ENCODE data around the gene HOXA7. TPM values are rescaled to one million over a fixed set of nuclear protein-coding genes. Genes with fewer than 3 reads are reported as not detected.
A peak's percentile ranks its signal among the peaks of the same experiment; 100 is the strongest.

The HOXA7 gene
- total and polyA plus RNA-seq, 2 donors (not counting 3 experiments of a cell fraction or from before 2014, with no cell fraction given) = 18.1 to 18.5 TPM

DNA sequence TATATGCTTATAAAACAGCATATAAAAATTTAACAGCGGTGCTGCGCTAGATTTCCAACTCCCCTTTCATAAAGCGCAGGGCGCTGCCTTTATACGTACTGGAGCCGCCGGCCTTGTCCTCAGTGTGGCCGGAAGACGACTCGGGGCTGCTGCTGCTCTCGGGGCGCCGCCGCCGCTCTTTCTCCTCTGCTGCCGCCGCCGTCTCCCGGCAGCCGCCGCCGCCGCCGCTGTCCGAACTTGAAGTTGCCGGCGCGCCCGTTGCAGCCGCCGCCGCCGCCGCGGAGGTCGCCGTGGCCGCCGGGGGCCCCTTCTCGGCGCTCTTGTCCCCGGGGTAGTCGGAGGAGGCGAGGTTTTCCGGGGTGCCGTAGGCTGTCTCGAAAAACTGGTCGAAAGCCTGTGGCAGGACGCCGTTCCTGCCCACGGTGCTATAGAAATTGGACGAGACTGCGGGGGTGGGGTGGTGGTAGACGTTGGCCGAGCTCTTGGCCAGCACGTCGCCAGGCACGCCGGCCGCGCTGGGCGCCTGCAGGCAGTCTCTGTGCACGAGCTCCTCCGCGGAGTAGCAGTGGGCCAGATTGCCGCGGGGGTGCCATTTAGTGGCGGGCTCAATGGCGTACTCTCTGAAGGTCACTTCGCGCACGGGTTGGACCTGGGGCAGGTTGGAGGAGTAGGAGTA lies 28.0 kb upstream of the HOXA7 start:
- POLR2A ChIA-PET = interaction anchor here (0.6 to 2.0 kb wide), 6 partner anchors 8 to 67 kb away, joined by 3 to 8 read pairs (median 6); no protein-coding TSS in a partner anchor
- intact Hi-C loops (cut with micrococcal nuclease) = loop anchor here (1.0 to 5.0 kb wide), 3 partner anchors 7 to 1327 kb away; no protein-coding TSS in a partner anchor
- Histone ChIP-seq H3K4me3 (replicated peaks in 1 of 3; ENCODE audit: insufficient read depth in 1 of 3, low read depth in 1 of 3, low read length in 3 of 3) (peak overlapping the region; percentile 82 to 91 (median 84)), H3K9ac (replicated peaks; ENCODE audit: extremely low read depth, insufficient read depth, low read length) (peak overlapping the region; percentile 88), H3K9me1 (replicated peaks; ENCODE audit: control insufficient read depth, extremely low read depth, insufficient read depth, low read length) (no peaks in the 10 kb centered on the region), H2AFZ (ENCODE audit: low read depth, low read length) (peak overlapping the region; percentile 23), H3K27me3 (ENCODE audit: control insufficient read depth in 2 of 2, insufficient read depth in 2 of 2, low read length in 2 of 2) (no peaks in the 10 kb centered on the region), H3K4me1 (ENCODE audit: control insufficient read depth, extremely low read depth, insufficient read depth, low read length) (peaks cover 67% of the 10 kb centered on the region), H3K27ac (ENCODE audit: insufficient read depth, low read depth, low read length) (peak overlapping the region; percentile 90), H3K4me2 (ENCODE audit: insufficient read depth, low read length) (peak overlapping the region; percentile 82), H3K79me2 (ENCODE audit: control insufficient read depth, insufficient read depth, low read length) (peaks cover 75% of the 10 kb centered on the region), H4K20me1 (replicated peaks; ENCODE audit: control insufficient read depth, extremely low read depth, insufficient read depth, low read length) (no peaks in the 10 kb centered on the region), H3K9me3 (replicated peaks; ENCODE audit: control insufficient read depth, insufficient read depth, low read length) (no peaks in the 10 kb centered on the region), H3K36me3 (ENCODE audit: control insufficient read depth in 2 of 2, extremely low read depth in 1 of 2, insufficient read depth in 2 of 2, low read length in 2 of 2) (no peaks in the 10 kb centered on the region)
- BruUV-seq (replicated peaks) = TSS peak; percentile 17
- CTCF ChIA-PET = interaction anchor here (0.9 to 6.0 kb wide), 9 partner anchors 11 to 909 kb away, joined by 3 to 49 read pairs (median 5); partner anchors contain the start of gene HOXA10
- FAIRE-seq (peak; percentile 52), DNase-seq (ENCODE audit: low read depth, low spot score) (peak; percentile 47)
- TF ChIP-seq, protein P1, sequence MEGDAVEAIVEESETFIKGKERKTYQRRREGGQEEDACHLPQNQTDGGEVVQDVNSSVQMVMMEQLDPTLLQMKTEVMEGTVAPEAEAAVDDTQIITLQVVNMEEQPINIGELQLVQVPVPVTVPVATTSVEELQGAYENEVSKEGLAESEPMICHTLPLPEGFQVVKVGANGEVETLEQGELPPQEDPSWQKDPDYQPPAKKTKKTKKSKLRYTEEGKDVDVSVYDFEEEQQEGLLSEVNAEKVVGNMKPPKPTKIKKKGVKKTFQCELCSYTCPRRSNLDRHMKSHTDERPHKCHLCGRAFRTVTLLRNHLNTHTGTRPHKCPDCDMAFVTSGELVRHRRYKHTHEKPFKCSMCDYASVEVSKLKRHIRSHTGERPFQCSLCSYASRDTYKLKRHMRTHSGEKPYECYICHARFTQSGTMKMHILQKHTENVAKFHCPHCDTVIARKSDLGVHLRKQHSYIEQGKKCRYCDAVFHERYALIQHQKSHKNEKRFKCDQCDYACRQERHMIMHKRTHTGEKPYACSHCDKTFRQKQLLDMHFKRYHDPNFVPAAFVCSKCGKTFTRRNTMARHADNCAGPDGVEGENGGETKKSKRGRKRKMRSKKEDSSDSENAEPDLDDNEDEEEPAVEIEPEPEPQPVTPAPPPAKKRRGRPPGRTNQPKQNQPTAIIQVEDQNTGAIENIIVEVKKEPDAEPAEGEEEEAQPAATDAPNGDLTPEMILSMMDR (IDR thresholded peaks at IDR 0.05; ENCODE audit: extremely low read depth in 1 of 2, insufficient read depth in 1 of 2, low read depth in 1 of 2, low read length in 2 of 2) = no peak
- TF ChIP-seq POLR2AphosphoS5 (IDR thresholded peaks at IDR 0.05; ENCODE audit: insufficient read depth, low read depth, low read length) (no peak), GATA2 (IDR thresholded peaks at IDR 0.05; ENCODE audit: insufficient read depth, insufficient read length, low read depth, low read length) (no peak), POLR2A (IDR thresholded peaks at IDR 0.05; ENCODE audit: low read depth, low read length) (no peak), JUN (IDR thresholded peaks at IDR 0.05; ENCODE audit: borderline replicate concordance, insufficient read depth, insufficient read length, low read depth) (no peak), EZH2 (IDR thresholded peaks at IDR 0.05; ENCODE audit: borderline replicate concordance, low read depth, low read length, severe bottlenecking) (no peak), MYC (IDR thresholded peaks at IDR 0.05; ENCODE audit: low read depth, low read length) (no peak), FOS (IDR thresholded peaks at IDR 0.05; ENCODE audit: borderline replicate concordance, insufficient read depth, low read length) (no peak)
- TF ChIP-seq, protein P2, sequence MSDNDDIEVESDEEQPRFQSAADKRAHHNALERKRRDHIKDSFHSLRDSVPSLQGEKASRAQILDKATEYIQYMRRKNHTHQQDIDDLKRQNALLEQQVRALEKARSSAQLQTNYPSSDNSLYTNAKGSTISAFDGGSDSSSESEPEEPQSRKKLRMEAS (IDR thresholded peaks at IDR 0.05; ENCODE audit: insufficient read depth, insufficient read length) = no peak
- dilution Hi-C loops (cut with MboI; ENCODE audit: extremely low pct_ligation_motif_present, low sequenced_read_pairs) = no loop called here
